Nucleus accumbens (tissue), 56 donors: Measurements from ENCODE around the gene PRLR.

Source experiments
- DNase-seq, 56 donors: peaks; one replicate each; lab custom pipeline; 2025; lab: John Stamatoyannopoulos, UW

PRLR gene

DNA sequence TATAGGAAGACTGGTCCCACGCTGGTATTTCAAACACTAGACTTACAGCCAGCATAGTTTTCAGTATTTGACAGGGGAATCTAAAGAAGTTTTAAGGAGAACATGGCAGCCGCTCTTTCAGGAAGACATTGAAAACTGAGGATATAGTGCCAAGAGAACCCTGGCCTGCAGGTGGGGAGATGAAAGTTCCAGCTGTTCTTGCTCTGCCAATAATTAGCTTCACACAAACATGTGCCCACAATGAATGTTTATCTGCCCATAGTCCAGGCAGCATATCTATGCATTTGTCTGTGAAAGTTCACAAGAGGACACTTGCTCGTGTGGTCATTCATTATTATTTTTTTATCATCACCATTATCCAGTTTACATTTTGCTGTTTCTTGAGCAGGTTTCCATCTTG is 134.9 kb downstream of the PRLR start:
- DNase-seq: no peak

DNA sequence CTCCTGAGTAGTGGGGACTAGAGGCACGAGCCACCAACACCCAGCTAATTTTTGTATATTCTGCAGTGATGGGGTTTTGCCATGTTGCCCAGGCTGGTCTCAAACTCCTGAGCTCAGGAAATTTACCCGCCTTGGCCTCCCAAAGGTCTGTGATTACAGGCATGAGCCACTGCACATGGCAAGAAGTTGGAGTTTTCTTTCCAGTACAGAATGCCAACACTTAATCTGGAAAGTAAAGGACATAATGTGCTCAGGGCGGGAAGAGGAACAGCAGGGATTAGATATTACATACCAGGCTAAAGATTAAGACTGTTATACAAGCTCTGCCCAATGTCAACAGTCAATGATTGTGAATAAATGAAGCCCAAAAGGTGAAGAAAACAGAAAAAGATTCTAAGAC is 135.3 kb downstream of the PRLR start:
- no peak for DNase-seq

DNA sequence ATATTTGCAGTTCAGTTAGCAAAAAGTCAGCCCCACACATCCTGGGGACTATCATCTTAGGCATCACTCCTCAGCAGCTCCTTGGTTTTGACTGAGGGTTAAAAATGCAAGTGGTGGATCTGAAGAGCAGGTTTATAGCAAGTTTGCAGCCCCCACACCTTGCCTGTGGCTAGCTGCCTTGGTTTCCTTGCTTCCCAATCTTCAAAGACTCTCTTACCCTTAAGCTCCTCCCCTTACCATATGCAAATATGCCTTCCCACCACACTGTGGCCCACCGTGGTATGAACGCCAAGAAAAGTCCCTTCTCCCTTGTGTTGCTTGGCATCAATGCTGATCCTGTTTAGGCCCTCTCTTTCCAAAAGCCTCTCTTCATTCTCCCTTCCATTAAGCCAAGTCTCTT is 137.6 kb downstream of the PRLR start:
- DNase-seq: no peak

DNA sequence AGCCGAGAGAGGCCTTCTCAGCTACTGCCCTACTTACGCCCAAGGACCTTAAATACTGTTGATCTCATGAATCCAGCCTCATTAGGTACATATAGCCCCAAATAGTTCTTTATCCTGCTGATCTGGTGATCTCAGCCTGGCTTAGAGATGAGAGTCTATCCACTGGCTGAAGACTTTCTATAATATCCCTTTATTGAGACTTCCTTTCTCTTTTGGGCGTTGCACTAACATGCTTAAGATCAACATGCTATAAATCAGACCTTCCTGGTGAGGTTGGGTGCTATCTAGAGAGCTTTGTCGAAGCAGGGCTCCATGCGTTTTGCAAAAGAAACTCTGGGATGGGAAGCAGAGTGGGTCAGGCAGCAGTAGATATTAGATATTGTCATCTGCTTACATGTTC is 138.6 kb downstream of the PRLR start:
- DNase-seq: no peak

DNA sequence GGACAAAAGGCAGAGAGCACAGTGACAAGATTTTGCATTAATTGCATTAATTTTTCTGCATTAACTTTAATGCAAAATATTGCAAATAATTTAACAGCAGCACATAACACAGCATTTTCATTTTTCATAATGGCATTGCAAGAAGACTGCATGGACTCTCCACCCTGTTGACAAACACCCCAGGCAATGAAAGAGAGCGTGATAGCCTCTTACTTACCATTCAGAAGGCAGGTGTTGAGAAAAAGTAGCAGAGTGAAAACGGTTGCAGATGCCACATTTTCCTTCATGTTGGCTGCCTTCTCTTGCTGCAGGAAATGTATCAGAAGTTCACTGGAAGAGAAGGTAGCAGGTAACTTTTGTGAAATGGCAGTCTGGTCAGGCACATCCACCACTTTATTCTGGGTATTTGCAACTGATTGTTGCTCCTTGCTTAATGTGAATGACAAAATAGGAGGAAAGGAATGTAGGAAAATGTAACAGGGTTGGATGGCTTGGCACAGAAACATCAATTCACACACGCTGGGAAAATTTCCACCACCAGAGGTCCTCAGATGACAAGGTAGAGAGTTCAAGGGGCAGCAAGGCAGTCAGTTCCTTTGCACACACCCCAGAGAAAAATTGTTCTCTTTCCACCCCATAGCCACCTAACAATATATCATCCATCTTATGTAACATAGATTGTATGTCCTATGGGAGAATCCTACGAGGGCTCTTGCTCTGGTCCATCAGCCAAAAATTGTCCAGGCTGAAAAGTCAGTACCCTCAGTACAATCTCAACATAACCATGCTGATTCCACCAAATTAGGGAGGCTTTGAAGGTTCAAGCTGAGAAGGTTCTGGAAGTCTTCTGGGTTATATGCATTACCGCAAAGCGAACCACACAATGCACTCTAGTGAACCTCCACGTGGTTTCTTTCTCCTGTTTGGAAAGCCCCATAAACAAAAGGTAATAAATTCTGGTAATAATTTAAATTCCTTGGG is 140.7 kb downstream of the PRLR start:
- peak in 42 of 56 donors; percentile 1 to 78 (median 16) for DNase-seq

DNA sequence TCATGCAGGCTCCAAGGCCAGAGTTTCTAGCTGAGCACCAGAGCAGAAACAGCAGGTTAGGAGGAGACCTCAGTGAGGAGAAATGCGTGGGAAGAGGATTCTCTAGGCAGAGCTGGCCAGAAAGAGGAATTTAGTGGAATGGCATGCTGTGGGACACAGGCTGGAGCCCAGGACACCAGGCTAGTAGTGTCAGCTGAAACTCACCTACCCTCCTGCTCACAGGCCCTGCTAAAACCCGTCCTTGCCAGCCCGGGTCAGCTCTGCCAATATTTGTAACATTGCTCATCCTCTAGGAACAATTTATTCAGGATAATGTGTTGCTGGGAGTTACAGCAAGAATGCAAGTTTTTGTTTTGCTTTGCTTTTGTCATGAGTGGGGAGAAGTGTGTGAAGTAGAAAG is 142.3 kb downstream of the PRLR start:
- DNase-seq: peak in 1 of 56 donors; percentile 0

DNA sequence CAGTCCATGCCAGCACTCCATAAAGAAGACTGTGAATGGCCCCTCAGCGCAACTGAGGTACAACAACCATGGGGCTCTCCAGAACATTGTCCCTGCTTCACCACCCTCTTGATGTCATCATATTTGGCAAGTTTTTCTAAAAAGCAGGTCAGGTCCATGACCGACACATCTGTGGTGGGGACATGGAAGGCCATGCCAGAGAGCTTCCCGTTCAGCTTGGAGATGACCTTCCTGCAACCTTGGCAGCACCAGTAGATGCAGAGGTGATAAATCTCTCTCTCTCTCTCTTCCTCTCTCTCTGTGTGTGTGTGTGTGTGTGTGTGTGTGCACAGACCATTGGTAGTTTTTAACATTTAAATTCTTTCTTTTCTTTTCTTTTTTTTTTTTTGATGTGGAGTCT is 147.1 kb downstream of the PRLR start:
- no peak for DNase-seq

DNA sequence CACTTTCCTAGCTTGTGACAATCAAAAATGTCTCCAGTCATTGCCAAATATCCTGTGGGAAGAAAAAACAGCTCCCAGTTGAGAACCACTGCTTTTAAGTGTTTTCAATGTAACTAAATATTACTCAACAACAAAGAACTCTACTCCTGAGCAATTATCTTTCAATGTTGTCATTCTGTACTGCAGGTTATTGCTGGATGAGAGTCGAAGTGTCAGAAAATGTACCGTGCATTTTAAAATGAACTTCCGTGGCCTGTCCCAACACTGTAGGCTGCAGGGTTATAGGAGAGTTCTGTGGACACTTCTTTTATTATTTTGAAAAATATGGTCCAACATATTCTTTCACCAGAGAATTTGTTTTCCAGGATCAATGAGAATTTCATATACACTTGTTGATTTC is 147.8 kb downstream of the PRLR start:
- DNase-seq: no peak

DNA sequence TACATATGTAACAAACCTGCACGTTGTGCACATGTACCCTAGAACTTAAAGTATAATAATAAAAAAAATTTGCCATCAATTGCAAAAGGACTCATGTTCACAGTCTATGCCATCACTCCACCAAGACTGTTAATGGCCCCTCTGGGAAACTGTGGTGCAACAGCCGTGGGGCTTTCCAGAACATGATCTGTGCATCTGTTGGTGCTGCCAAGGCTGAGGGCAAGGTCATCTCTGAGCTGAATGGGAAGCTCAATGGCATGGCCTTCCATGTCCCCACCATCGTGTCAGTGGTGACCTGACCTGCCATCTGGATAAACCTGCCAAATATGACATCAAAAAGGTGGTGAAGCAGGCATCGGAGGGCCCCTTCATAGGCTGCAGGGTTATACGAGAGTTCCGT is 149.2 kb downstream of the PRLR start:
- no peak for DNase-seq

DNA sequence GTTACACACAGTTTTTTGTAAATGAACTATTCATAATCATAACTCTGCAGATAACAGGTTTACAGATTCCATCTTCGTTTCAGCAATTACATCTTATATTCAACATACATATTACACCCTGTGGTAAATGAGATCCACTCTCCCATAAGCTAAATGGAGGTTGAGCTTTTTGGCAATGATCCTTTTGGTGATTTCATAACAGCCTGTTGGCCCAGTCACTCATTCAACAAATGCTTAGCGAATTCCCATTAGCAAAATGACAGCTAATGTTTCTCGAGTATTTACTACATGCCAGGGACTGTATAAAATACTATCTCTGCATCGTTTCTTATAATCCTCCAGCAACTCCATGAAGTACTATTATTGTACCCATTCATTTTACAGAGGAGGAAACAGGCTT is 157.1 kb downstream of the PRLR start:
- DNase-seq: no peak

DNA sequence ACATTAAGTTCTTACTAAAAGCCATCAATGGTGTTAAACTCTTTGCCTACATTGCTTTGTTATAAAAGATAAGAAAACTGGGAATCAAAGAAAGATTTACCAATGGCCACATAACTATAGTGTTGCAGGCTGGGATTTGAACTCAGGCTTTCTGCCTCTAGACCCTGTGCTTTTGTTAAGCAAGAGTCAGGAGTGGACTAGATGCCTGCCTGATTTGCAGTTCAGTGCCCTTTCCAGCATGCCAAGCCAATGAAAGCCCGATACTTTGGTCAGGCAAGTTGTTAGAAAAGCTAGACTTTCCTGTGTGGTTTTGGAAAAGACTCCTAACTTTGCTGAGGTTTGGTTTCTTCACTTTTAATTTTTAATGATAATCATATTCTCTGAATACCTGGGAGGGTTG is 161.1 kb downstream of the PRLR start:
- DNase-seq: no peak

DNA sequence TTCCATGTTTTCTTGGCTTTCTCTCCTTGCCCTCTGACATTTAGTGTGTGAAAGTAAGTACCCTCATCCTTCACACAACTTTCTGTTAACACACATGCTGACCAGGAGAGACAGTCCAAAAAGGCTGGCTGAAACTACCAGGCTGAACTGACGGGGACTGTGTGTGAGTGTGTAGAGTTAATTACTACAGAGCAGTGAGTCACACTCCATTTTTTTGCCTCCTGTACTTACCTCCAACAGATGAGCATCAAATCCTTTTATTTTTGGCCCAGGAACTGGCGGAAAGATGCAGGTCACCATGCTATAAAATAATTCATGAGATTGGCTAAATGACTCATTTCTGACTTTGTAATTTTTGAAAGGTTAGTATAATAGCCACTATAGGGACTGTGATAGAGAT is 162.3 kb downstream of the PRLR start:
- no peak for DNase-seq

DNA sequence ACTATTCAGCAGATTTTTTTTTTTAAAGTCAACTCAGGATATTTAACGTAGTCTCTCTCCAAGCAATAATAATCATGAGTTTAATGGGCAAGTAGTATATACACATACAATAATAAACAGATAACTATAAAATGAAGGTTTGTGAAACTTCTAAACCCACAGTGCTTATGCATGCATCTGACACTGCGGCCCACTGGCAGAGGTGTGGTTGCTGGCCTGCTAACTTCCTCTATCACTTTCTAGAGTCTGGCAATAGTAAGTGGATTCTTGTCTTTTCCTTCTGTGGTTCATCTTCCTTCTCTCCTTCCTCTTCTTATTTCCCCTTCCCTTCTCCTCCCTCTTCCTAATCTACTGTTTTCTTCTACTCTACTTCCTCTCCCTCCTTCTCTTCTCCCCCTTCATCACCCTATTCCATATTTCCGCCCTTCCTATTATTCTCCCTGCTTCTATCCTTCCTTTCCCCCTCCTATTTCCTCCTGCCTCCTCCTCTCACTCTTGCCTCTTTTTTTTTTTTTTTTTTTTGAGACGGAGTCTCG is 164.0 kb downstream of the PRLR start:
- DNase-seq: no peak

DNA sequence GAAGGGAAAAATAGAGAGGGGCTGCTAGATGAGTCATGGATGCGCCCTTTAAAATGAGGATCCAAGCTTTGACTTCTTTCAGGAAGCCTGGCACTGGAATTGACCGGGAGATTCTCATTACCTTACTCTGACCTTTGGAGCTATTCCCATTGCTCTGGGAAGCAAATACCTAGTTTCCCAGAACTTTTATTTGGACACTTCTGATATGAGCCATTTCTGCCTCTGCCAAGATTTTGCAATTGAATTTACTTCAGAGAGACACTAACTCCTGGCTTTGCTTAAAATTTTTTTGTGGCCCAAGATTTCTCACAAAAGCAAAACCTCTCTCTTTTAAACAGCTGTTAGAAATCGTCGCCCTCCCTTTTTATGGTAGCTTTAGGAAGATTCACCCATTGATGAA is 166.9 kb downstream of the PRLR start:
- DNase-seq: no peak

DNA sequence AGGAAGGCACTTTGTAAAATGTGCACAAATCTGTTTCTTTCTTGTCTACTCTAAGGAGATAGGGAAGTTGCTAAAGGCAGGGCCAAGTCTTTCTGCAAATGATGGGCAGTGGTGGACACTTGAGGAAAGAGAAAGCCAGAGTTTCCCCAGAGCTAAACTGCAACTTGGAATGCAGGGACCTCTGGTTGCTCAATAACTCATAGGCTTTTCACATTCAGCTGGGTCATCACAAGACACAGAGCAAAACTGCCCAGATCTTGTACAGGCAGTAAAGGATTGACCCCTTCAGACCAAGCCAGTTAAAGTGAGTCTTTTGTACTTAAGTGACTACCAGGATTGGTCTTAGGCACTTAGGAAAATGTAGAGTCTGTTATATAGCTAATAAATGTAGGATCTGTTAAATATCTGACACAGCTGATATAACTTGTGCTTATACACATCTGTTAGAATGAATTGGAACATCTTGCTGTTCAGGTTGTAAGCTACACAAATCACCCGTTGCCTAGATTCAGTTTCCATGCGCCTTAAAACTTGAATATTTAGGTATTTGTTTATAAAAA is 169.0 kb downstream of the PRLR start:
- no peak for DNase-seq

DNA sequence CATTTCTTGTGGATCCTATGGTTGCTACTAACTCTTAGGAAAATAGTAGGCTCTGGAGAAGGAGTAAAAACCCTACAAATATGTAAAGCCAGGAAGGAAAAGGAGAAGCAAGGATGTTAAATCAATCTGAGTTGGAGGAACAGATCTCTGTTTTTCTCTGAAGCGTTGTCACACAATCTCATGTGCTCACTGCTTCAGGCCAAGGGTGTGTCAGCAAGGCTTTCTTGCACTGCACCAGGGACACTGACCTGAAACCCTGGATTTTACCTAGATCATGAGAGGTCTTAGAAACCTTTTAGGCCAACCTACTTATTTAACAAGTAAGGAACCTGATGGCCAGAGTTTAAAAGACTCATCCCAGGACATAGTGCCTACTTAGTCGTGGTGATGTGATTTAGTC is 170.1 kb downstream of the PRLR start:
- no peak for DNase-seq

DNA sequence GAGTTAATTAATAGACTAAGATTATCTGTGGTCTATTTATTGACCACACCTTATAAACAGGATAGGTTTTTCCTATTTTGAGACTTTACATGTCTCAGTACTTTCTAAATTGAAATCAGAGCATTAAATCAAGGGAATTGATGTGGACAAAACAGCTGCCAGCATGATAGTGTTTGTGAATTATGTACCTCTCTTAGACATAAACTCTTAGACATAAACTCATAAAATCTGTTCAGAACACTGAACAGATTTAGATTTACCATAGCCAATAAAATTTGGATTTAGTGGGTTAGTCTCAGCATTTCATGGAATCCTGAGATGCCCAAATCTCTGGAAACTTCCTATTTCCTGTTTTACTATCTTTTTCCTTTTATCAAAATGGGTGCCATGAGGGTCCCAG is 171.0 kb downstream of the PRLR start:
- DNase-seq: no peak

DNA sequence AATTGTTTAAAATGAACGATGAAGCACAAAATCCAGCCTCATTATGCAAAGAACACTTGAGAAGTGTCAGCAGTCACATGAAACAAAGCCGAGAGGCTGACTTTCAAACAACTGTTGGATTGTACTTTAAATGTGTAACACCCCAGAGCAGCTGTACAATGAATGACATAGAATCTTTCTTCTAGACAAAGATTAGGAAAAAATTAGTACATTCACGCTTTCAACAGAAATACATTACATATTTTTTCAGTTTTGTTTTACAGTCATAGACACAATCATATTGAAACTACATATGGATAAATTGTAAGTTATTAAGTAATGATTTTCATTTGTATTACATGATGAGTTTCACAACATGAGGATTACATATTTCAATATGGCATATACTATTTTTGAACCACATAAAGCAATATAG is 171.9 kb downstream of the PRLR start:
- DNase-seq: peak in 1 of 56 donors; percentile 3

DNA sequence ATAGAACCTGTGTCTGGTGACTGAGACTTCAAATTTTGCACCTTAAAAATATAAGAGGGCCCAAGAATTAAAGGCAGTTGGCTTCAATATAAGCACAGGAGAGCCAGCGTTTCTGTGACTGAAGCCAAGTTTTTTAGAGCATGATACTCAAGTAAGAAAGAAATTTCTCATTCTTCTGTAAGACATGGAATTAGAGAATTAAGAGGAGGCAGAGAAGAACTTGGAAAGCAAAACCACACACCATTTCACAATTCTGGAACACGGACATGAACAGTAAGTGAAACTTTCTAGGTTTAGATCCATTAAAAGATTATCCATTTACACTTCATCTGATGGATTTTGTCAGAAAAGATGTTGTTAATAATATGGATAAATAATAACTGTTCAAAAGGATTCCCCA is 173.6 kb downstream of the PRLR start:
- no peak for DNase-seq

DNA sequence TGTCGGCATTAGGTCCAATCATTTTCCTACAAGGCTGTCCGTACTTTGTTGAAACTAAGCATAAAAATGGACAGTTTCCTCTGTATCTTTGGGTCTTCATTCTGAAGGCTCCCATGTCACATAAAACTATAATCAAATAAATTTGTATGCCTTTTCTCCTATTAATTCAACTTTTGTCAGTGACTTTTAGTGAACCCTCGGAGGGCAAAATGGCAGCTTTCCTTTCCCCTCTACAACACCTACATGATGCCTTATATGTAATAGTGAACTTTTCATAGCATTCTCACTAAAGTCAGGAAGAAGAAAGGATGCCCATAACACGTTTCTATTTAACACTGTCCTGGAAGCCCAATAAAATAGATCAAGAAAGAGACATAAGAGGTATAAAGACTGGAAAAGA is 177.4 kb downstream of the PRLR start:
- no peak for DNase-seq

DNA sequence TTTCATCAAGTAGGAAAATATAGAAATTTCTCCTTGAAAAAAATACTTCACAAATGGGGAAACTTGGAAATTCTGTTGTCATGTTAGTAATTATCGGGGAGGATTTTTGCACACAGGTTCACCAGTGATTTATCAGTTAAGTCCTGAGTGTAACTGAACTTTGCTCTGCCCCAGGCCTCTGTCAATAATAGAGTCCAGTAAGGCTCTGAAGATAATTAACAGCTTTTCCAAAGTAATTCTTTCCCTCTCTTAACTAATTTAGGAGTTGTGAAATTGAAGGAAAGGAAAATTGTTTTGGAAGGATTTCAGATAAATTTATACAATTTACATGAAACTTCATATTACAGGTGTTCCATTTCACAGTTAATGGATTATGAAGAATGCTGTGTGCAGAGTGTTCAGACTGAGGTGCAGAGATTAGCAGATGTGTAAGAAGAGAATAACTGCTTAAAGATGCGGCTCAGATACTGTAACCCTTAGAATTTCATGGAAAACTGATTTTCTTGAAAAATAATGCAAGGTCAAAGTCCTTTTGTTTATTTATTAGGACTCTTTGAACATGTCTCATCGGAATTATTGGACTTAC is 179.7 kb downstream of the PRLR start:
- DNase-seq: no peak

DNA sequence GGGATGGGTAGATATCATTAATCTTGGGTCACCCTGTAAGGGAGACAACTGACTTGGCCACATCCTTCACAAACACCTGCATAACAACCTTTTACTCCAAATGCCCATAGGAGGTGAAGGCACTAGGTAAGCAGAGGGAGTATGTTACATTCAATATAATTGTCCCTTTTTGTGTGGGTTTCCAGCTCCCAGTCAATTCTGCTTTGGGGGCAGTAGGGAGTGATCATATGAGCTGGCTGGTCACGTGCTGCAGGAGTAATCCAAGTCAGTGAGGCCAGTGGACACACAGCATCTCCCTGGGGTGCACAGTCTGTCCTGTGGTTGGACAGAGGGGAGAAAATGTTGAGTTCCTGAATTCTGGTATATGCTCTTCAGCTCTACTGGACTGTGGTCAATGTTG is 181.4 kb downstream of the PRLR start:
- DNase-seq: no peak
